T-cell (primary cell): ENCODE data around the gene VSIG2. TPM values are rescaled to one million over a fixed set of nuclear protein-coding genes. Genes with fewer than 3 reads are reported as not detected.

Source experiments
- ATAC-seq, 4 experiments: fragments of 200-7000 bp in 3 of 4; fragments of 150-1000 bp in 1 of 4; cut with Tn5 transposase; replicated peaks in 1 of 4; 1 replicate in 3 of 4; 2 replicates in 1 of 4; pipeline ENCODE4 v1.10.0; 2021; ENCODE audit warnings: moderate library complexity in 3 of 4, mild to moderate bottlenecking in 2 of 4, moderate number of reproducible peaks in 1 of 4
- CTCF ChIA-PET, 2 donors: fragments of 300-600 bp; sonication (Branson Sonifier 250); formaldehyde crosslinking; loops; one replicate each; lab custom pipeline; 2022; ENCODE audit warnings: antibody characterized with exemption in 2 of 2; lab: Charles Lee
- POLR2A ChIA-PET, 2 donors: fragments of 300-600 bp; sonication (Branson Sonifier 250); formaldehyde crosslinking; loops; one replicate each; lab custom pipeline; 2022; ENCODE audit warnings: antibody characterized with exemption in 2 of 2; lab: Charles Lee
- DNase-seq, 35 experiments: peaks; one replicate each; pipeline versions ENCODE4 v3.0.0 to v3.0.0-alpha.2; 2013 to 2023
- H3K27ac ChIP-seq: one replicate; pipeline ENCODE4 v1.5.1; 2013; ENCODE audit warnings: low read length
- H3K27me3 ChIP-seq, 2 experiments: replicated peaks in 1 of 2; 1 replicate in 1 of 2; 2 replicates in 1 of 2; pipeline versions ENCODE4 v1.6.1 to v1.7.0; 2013; ENCODE audit warnings: low read length in 1 of 2, mixed read lengths in 1 of 2; ENCODE audit not compliant: control insufficient read depth in 2 of 2, insufficient read depth in 2 of 2; ENCODE audit errors: extremely low read depth in 1 of 2
- H3K36me3 ChIP-seq, 2 donors: 1 replicate in 1 of 2; 2 replicates in 1 of 2; pipeline versions ENCODE4 v1.6.1 to v1.7.0; 2013; ENCODE audit warnings: low read length in 1 of 2; ENCODE audit not compliant: control insufficient read depth in 2 of 2, insufficient read depth in 1 of 2; ENCODE audit errors: extremely low read depth in 1 of 2
- H3K4me1 ChIP-seq, 2 experiments: 1 replicate in 1 of 2; 2 replicates in 1 of 2; pipeline versions ENCODE4 v1.6.1 to v1.7.0; 2013; ENCODE audit warnings: low read length in 2 of 2, mixed read lengths in 1 of 2; ENCODE audit not compliant: insufficient read depth in 2 of 2, control insufficient read depth in 1 of 2; ENCODE audit errors: extremely low read depth in 1 of 2
- H3K4me3 ChIP-seq, 2 donors: 1 replicate in 1 of 2; 2 replicates in 1 of 2; pipeline versions ENCODE4 v1.5.1 to v1.7.0; 2013; ENCODE audit warnings: mild to moderate bottlenecking in 2 of 2, low read length in 1 of 2, moderate library complexity in 1 of 2; ENCODE audit not compliant: control insufficient read depth in 1 of 2; ENCODE audit errors: extremely low read depth in 1 of 2
- H3K9me3 ChIP-seq: 2 replicates; pipeline ENCODE4 v1.7.0; 2013
- H3K27ac Mint-ChIP-seq, 2 donors: one replicate each; pipeline ENCODE4 v1.8.0; 2020 to 2021; ENCODE audit warnings: mild to moderate bottlenecking in 2 of 2, mixed read lengths in 2 of 2
- H3K27me3 Mint-ChIP-seq, 2 donors: one replicate each; pipeline ENCODE4 v1.8.0; 2021 to 2022; ENCODE audit warnings: mixed read lengths in 2 of 2
- H3K36me3 Mint-ChIP-seq: one replicate; pipeline ENCODE4 v1.8.0; 2021; ENCODE audit warnings: mixed read lengths
- H3K4me1 Mint-ChIP-seq, 3 donors: one replicate each; pipeline ENCODE4 v1.8.0; 2020 to 2022; ENCODE audit warnings: mixed read lengths in 3 of 3, mild to moderate bottlenecking in 1 of 3
- H3K4me3 Mint-ChIP-seq, 3 donors: one replicate each; pipeline ENCODE4 v1.8.0; 2020 to 2022; ENCODE audit warnings: mild to moderate bottlenecking in 3 of 3, mixed read lengths in 3 of 3, moderate library complexity in 3 of 3
- H3K9me3 Mint-ChIP-seq, 3 donors: one replicate each; pipeline ENCODE4 v1.8.0; 2020 to 2022; ENCODE audit warnings: mixed read lengths in 3 of 3
- WGBS: methylation state at CpG from one replicate; pipeline ENCODE4 v1.1.5; 2013; ENCODE audit warnings: missing lambda C conversion rate; ENCODE audit not compliant: insufficient coverage; 5-methylcytosine and 5-hydroxymethylcytosine counted together
- total RNA-seq, 35 experiments: library from RNA in 6 of 35; stranded (reverse) in 6 of 35; fragments of 120-200 nt in 1 of 35; gene quantifications; one replicate each; pipeline versions ENCODE4 v1.2.1 to v1.2.4 and lab custom pipeline; 2013 to 2026

Gene VSIG2
- total RNA-seq, 5 donors from 2014 or later (not counting 1 experiment from before 2014, with no cell fraction given): 0.66 to 1.6 (median 0.98) TPM

DNA sequence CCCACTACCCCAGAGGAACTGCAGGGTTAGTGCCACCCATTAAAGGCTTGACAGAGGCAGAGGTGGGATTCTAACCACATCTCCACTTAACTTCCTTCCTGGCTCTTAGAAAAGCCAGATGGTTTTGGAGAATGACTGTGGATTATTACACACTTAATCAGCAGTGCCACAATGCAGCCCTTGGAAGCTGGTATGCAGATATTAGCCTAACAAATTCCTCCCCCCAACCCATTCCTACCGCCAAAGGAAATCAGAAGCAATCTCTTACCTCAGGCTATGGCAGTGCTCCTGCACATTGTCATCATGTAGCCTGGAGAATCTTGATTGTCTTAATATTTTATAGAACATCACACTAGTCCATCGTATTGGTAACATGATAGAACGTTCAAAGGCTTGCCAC is 35.5 kb downstream of the VSIG2 start:
- POLR2A ChIA-PET: interaction anchor here in 1 of 2 donors (0.6 kb wide), 1 partner anchor 117 kb away, joined by 5 read pairs; no protein-coding TSS in a partner anchor

DNA sequence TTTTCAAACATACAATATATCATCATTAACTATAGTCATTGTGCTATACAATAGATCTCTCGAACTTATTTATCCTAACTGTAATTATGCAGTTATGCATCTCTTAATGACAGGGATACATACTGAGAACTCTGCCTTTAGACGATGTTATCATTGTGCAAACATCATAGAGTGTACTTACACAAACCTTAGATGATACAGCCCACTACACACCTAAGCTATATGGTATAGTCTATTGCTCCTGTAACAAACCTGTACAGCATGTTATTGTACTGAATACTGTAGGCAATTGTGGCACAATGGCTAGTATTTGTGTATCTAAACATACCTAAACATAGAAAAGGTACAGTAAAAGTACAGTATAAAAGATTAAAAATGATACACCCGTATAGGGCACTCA is 39.7 kb downstream of the VSIG2 start:
- CTCF ChIA-PET: no interaction called here
- no CpG with 5 or more reads among the region's 3 CpGs for WGBS
- peaks cover 3 to 11% (median 6%) of the 10 kb centered on the region in 3 donors for H3K9me3 Mint-ChIP-seq
- Histone ChIP-seq H3K9me3 (no peaks in the 10 kb centered on the region), H3K27me3 (peaks cover 2 to 12% of the 10 kb centered on the region in 2 experiments), H3K4me3 (no peak overlapping the region), H3K27ac (no peak overlapping the region), H3K4me1 (peaks cover under 1 to 2% of the 10 kb centered on the region in 2 experiments), H3K36me3 (peaks cover 0 to 5% of the 10 kb centered on the region in 2 donors)
- H3K4me1 Mint-ChIP-seq: peaks cover 2 to 4% (median 2%) of the 10 kb centered on the region in 3 donors
- no peak overlapping the region for H3K27ac Mint-ChIP-seq
- no peak overlapping the region for H3K4me3 Mint-ChIP-seq
- POLR2A ChIA-PET: no interaction called here
- H3K36me3 Mint-ChIP-seq: peaks cover 6% of the 10 kb centered on the region
- peaks cover 29 to 35% of the 10 kb centered on the region in 2 donors for H3K27me3 Mint-ChIP-seq
- ATAC-seq (no peak), DNase-seq (no peak)

More for the DNA sequence above, 35.5 kb downstream of the VSIG2 start:
- CTCF ChIA-PET: interaction anchor here (0.7 to 1.7 kb wide), 3 partner anchors 30 to 234 kb away, joined by 4 to 5 read pairs (median 4); no protein-coding TSS in a partner anchor
- Histone ChIP-seq H3K4me3 (no peak overlapping the region), H3K36me3 (no peaks in the 10 kb centered on the region), H3K27ac (no peak overlapping the region), H3K9me3 (no peaks in the 10 kb centered on the region), H3K27me3 (peaks cover 3 to 36% of the 10 kb centered on the region in 2 experiments), H3K4me1 (peaks cover 9 to 13% of the 10 kb centered on the region in 2 experiments)
- Mint-ChIP-seq H3K4me1 (peaks cover 13 to 22% (median 15%) of the 10 kb centered on the region in 3 donors), H3K27ac (no peak overlapping the region), H3K4me3 (peak overlapping the region in 1 of 3 donors; percentile 91), H3K9me3 (no peaks in the 10 kb centered on the region), H3K36me3 (no peaks in the 10 kb centered on the region), H3K27me3 (peaks cover 37 to 38% of the 10 kb centered on the region in 2 donors)
- DNase-seq: no peak
- ATAC-seq: no peak
- no CpG with 5 or more reads among the region's 3 CpGs for WGBS

DNA sequence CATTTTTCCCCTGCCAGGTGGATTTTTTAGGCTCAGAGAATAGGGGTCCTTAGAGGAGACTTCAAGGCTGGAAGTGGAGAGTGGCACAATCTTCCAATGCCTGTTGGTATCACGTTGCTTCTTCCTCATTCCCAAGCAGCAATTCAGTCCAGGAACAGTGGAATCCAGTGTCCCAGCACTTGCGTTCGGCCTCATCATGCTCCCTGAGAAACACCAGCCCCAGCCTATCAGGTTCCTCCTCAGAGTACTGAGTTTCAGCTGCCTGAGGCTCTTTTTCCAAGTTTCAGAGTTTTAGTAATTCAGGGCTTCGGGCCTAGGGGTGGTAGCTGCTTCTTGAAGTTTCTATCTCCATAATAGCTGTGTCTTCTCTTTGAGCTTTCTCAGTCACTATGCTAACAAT is 44.2 kb downstream of the VSIG2 start:
- POLR2A ChIA-PET: no interaction called here
- no peak overlapping the region for H3K4me3 Mint-ChIP-seq
- ATAC-seq: no peak
- H3K36me3 ChIP-seq: peaks cover 0 to 5% of the 10 kb centered on the region in 2 donors
- H3K36me3 Mint-ChIP-seq: peaks cover 15% of the 10 kb centered on the region
- DNase-seq: no peak
- no peaks in the 10 kb centered on the region for H3K4me1 Mint-ChIP-seq
- peaks cover 3 to 10% of the 10 kb centered on the region in 2 donors for H3K27me3 Mint-ChIP-seq
- H3K9me3 Mint-ChIP-seq: peaks cover 6 to 17% (median 6%) of the 10 kb centered on the region in 3 donors
- H3K27me3 ChIP-seq: peaks cover 0 to 5% of the 10 kb centered on the region in 2 experiments
- H3K27ac Mint-ChIP-seq: no peak overlapping the region
- no peaks in the 10 kb centered on the region for H3K4me1 ChIP-seq
- no peak overlapping the region for H3K27ac ChIP-seq
- no peaks in the 10 kb centered on the region for H3K9me3 ChIP-seq
- no peak overlapping the region for H3K4me3 ChIP-seq
- CTCF ChIA-PET: no interaction called here
- WGBS: 100% methylated on average over 2 of the region's 4 CpGs

DNA sequence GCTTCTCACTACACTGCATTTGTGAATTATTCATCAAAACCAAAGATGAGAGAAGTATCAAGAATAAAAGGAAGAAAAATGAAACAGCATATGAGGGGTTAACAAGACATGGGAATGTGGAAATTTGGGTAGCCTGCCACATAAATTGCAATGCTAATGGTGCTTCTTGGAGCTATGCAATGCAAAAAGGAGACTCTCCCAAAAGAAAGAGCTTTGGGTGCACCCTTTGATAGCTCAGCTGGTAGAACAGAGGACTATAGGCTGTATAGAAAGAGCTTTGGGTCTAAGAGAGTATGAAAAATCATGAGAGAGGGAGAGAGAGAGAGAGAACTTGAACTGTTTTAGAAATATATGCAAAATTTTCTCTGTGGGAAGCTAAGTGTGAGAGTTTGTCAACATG is 52.0 kb downstream of the VSIG2 start:
- CTCF ChIA-PET: interaction anchor here in 1 of 2 donors (0.6 to 1.3 kb wide), 2 partner anchors 31 to 127 kb away, joined by 3 to 4 read pairs; no protein-coding TSS in a partner anchor
- POLR2A ChIA-PET: no interaction called here
- peaks cover 0 to 2% of the 10 kb centered on the region in 2 experiments for H3K27me3 ChIP-seq
- H3K9me3 ChIP-seq: no peaks in the 10 kb centered on the region
- H3K36me3 Mint-ChIP-seq: peaks cover 10% of the 10 kb centered on the region
- no peak overlapping the region for H3K4me3 ChIP-seq
- H3K4me3 Mint-ChIP-seq: no peak overlapping the region
- no peaks in the 10 kb centered on the region for H3K4me1 Mint-ChIP-seq
- no peaks in the 10 kb centered on the region for H3K36me3 ChIP-seq
- no peak overlapping the region for H3K27ac ChIP-seq
- DNase-seq (no peak), ATAC-seq (no peak)
- peaks cover 8 to 16% of the 10 kb centered on the region in 2 donors for H3K27me3 Mint-ChIP-seq
- H3K4me1 ChIP-seq: no peaks in the 10 kb centered on the region
- H3K9me3 Mint-ChIP-seq: peaks cover 0 to 7% (median 6%) of the 10 kb centered on the region in 3 donors
- H3K27ac Mint-ChIP-seq: no peak overlapping the region

DNA sequence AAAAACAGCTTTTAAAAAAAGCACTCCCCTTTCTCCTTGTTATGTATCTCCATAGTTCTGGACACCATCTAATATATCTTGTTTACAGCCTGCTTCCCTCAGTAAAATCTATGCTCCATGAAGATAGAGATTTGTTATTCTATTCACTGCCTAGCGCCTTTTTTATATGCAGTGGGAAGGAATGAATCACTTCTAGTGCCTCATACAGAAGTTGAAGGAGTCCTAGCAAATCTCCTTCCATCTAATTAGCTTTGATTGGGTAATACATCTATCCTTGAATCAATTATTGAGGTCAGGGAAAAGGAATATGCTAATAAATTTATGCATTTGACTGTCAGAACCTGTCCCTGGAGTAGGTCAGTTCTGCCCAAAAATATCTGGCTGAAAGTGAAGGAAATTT is 52.5 kb downstream of the VSIG2 start:
- Mint-ChIP-seq H3K27me3 (peaks cover 8 to 16% of the 10 kb centered on the region in 2 donors), H3K36me3 (peaks cover 10% of the 10 kb centered on the region), H3K9me3 (peaks cover 0 to 7% (median 6%) of the 10 kb centered on the region in 3 donors), H3K27ac (no peak overlapping the region), H3K4me1 (no peaks in the 10 kb centered on the region), H3K4me3 (no peak overlapping the region)
- no peaks in the 10 kb centered on the region for H3K4me1 ChIP-seq
- no peaks in the 10 kb centered on the region for H3K36me3 ChIP-seq
- no peak for DNase-seq
- H3K4me3 ChIP-seq: no peak overlapping the region
- no peak overlapping the region for H3K27ac ChIP-seq
- ATAC-seq: no peak
- H3K9me3 ChIP-seq: no peaks in the 10 kb centered on the region
- POLR2A ChIA-PET: no interaction called here
- peaks cover 0 to 2% of the 10 kb centered on the region in 2 experiments for H3K27me3 ChIP-seq
- CTCF ChIA-PET: interaction anchor here in 1 of 2 donors (0.6 to 1.3 kb wide), 2 partner anchors 30 to 126 kb away, joined by 3 to 4 read pairs; no protein-coding TSS in a partner anchor
- WGBS: no CpG with 5 or more reads among the region's 1 CpG

Other genes starting within 250 kb of the VSIG2 start
- not detected for gene OR8B12, start 208.6 kb downstream of the VSIG2 start, total RNA-seq
- gene OR8A1, start 182.3 kb downstream of the VSIG2 start, total RNA-seq: not detected
- not detected for gene PANX3, start 140.8 kb downstream of the VSIG2 start, total RNA-seq
- 10 to 100 TPM; 55.5 to 74.8 (median 72.0) TPM for gene TBRG1, start 129.4 kb downstream of the VSIG2 start, total RNA-seq
- gene SIAE, start 78.5 kb downstream of the VSIG2 start, total RNA-seq: 1 to 10 TPM; 3.7 to 9.7 (median 6.2) TPM
- under 1 TPM; 0.28 to 0.92 (median 0.59) TPM for gene SPA17, start 78.4 kb downstream of the VSIG2 start, total RNA-seq
- 10 to 100 TPM in 1 of 5 donors, 1 to 10 TPM in 1, under 1 TPM in 3; 0.26 to 11.0 (median 0.89) TPM for gene NRGN, start 12.3 kb downstream of the VSIG2 start, total RNA-seq
- gene ESAM, start 10.0 kb upstream of the VSIG2 start, total RNA-seq: 1 to 10 TPM; 1.2 to 3.5 (median 2.5) TPM
- 10 to 100 TPM; 10.1 to 25.2 (median 19.9) TPM for gene MSANTD2, start 48.2 kb upstream of the VSIG2 start, total RNA-seq
- 10 to 100 TPM; 10.2 to 24.7 (median 17.7) TPM for gene ROBO3, start 113.2 kb upstream of the VSIG2 start, total RNA-seq
- under 1 TPM in 3 of 5 donors, not detected in 2; 0.41 to 0.59 (median 0.50) TPM for gene ROBO4, start 145.6 kb upstream of the VSIG2 start, total RNA-seq
- gene HEPN1, start 167.0 kb upstream of the VSIG2 start, total RNA-seq: not detected
- not detected for gene HEPACAM, start 183.8 kb upstream of the VSIG2 start, total RNA-seq
- 1 to 10 TPM; 1.4 to 3.4 (median 2.1) TPM for gene CCDC15, start 201.9 kb upstream of the VSIG2 start, total RNA-seq